Cardiac muscle cell (in vitro differentiated cells and primary cell): ENCODE measurements around the gene RIPK4. TPM values are rescaled to one million over a fixed set of nuclear protein-coding genes. Genes with fewer than 3 reads are reported as not detected.

Experiments
- DNase-seq, 2 donors: peaks; one replicate each; pipeline versions ENCODE4 v3.0.0 to v3.0.0-alpha.2; 2010 to 2017; ENCODE audit warnings: low read depth in 1 of 2, low spot score in 1 of 2
- H3K27ac ChIP-seq: fragments of 200-600 bp; sonication (generic); 2 replicates; pipeline ENCODE4 v1.5.1; 2016
- H3K27me3 ChIP-seq: fragments of 200-600 bp; sonication (generic); 2 replicates; pipeline ENCODE4 v1.6.0; 2016; ENCODE audit warnings: control low read depth
- H3K36me3 ChIP-seq: fragments of 200-600 bp; sonication (generic); 2 replicates; pipeline ENCODE4 v1.5.1; 2016; ENCODE audit warnings: control low read depth
- H3K4me1 ChIP-seq: fragments of 200-600 bp; sonication (generic); 2 replicates; pipeline ENCODE4 v1.8.1; 2017; ENCODE audit warnings: low read depth, mild to moderate bottlenecking, mixed run types
- H3K4me3 ChIP-seq: fragments of 200-600 bp; sonication (generic); 2 replicates; pipeline ENCODE4 v1.5.1; 2016; ENCODE audit warnings: mild to moderate bottlenecking
- H3K9me3 ChIP-seq: fragments of 200-600 bp; sonication (generic); 2 replicates; pipeline ENCODE4 v1.5.1; 2017; ENCODE audit warnings: low read depth, mild to moderate bottlenecking, control low read depth
- CTCF ChIP-seq: IDR thresholded peaks from 2 replicates; pipeline ENCODE4 v1.5.1; 2012; ENCODE audit warnings: low read depth, mild to moderate bottlenecking, low read length
- polyA plus RNA-seq: library from polyadenylated mRNA; unstranded; fragments of >200 nt; fragmentation: Nextera tagmentation; extraction: Ambion mirVana; gene quantifications from 2 replicates; pipeline ENCODE4 v1.2.1, GENCODE V29; 2016
- total RNA-seq: library from RNA; depleted of rRNA; stranded (reverse); fragments of >200 nt; gene quantifications from 2 replicates; pipeline ENCODE4 v1.2.3, GENCODE V29; 2016

Gene RIPK4
- total and polyA plus RNA-seq, 2 experiments from 2014 or later = 0.71 to 2.7 TPM

- no peak for TF ChIP-seq CTCF
- H3K36me3 ChIP-seq = no peaks in the 10 kb centered on the region
- H3K27me3 ChIP-seq = no peaks in the 10 kb centered on the region
- H3K4me3 ChIP-seq = no peak overlapping the region
- H3K4me1 ChIP-seq = peaks cover 9% of the 10 kb centered on the region
- no peak overlapping the region for H3K27ac ChIP-seq
- H3K9me3 ChIP-seq = no peaks in the 10 kb centered on the region
- DNase-seq = no peak
These were observed 24.6 kb downstream of the RIPK4 start for GRCh38 chr21:41742073-41742875.

- no peak overlapping the region for H3K27ac ChIP-seq
- no peaks in the 10 kb centered on the region for H3K36me3 ChIP-seq
- no peak for DNase-seq
- no peak overlapping the region for H3K4me3 ChIP-seq
- peaks cover 9% of the 10 kb centered on the region for H3K4me1 ChIP-seq
- H3K27me3 ChIP-seq = no peaks in the 10 kb centered on the region
- TF ChIP-seq CTCF = no peak
- no peaks in the 10 kb centered on the region for H3K9me3 ChIP-seq
These were observed 25.4 kb downstream of the RIPK4 start for GRCh38 chr21:41741253-41742072.

GRCh38 chr21:41740604-41741252, 26.1 kb downstream of the RIPK4 start:
- H3K4me3 ChIP-seq = no peak overlapping the region
- H3K27me3 ChIP-seq = no peaks in the 10 kb centered on the region
- no peak overlapping the region for H3K27ac ChIP-seq
- no peak for DNase-seq
- H3K9me3 ChIP-seq = no peaks in the 10 kb centered on the region
- peaks cover 9% of the 10 kb centered on the region for H3K4me1 ChIP-seq
- no peaks in the 10 kb centered on the region for H3K36me3 ChIP-seq
- TF ChIP-seq CTCF = no peak

- DNase-seq = no peak
- H3K4me1 ChIP-seq = peaks cover 6% of the 10 kb centered on the region
- TF ChIP-seq CTCF = no peak
These were observed 26.9 kb downstream of the RIPK4 start for GRCh38 chr21:41739936-41740335.

GRCh38 chr21:41739011-41739410, 27.8 kb downstream of the RIPK4 start:
- no peak for TF ChIP-seq CTCF
- H3K27me3 ChIP-seq = no peaks in the 10 kb centered on the region
- no peak overlapping the region for H3K4me3 ChIP-seq
- H3K4me1 ChIP-seq = no peaks in the 10 kb centered on the region
- no peaks in the 10 kb centered on the region for H3K9me3 ChIP-seq
- DNase-seq = no peak
- no peaks in the 10 kb centered on the region for H3K36me3 ChIP-seq
- H3K27ac ChIP-seq = no peak overlapping the region

More at GRCh38 chr21:41739936-41740335, 26.9 kb downstream of the RIPK4 start:
- H3K9me3 ChIP-seq = no peaks in the 10 kb centered on the region
- no peak overlapping the region for H3K4me3 ChIP-seq
- H3K36me3 ChIP-seq = no peaks in the 10 kb centered on the region
- H3K27ac ChIP-seq = no peak overlapping the region
- H3K27me3 ChIP-seq = no peaks in the 10 kb centered on the region
